K562 (cell line): Measurements from ENCODE around the gene GNB5. TPM values are rescaled to one million over a fixed set of nuclear protein-coding genes. Genes with fewer than 3 reads are reported as not detected.

Source experiments
- ATAC-seq: fragments of 200-7000 bp; cut with Tn5 transposase; 3 replicates; pipeline ENCODE4 v1.9.1; 2020; ENCODE audit warnings: moderate library complexity
- BruUV-seq: library from RNA; stranded (reverse); fragments of 400-500 nt; replicated peaks from 2 replicates; lab custom pipeline; 2021; lab: Mats Ljungman, UMichigan
- CTCF ChIA-PET: fragments of 300-600 bp; formaldehyde crosslinking; extraction: SDS; loops from one replicate; lab custom pipeline; 2021; ENCODE audit warnings: low intra/inter-chr PET ratio; lab: Yijun Ruan, JAX
- POLR2A ChIA-PET: fragments of 300-600, 350-650 bp; sonication (Branson Sonifier 250); formaldehyde crosslinking; extraction: SDS; loops from one replicate; lab custom pipeline; 2021; ENCODE audit warnings: antibody characterized with exemption, inconsistent platforms; lab: Yijun Ruan, JAX
- DNase-seq, 4 experiments: peaks; one replicate each; pipeline versions ENCODE4 v3.0.0 to v3.0.0-alpha.2; 2011 to 2018; ENCODE audit warnings: low spot score in 3 of 4, mixed read lengths in 3 of 4; ENCODE audit errors: extremely low read depth in 1 of 4
- FAIRE-seq: peaks from 2 replicates; lab custom pipeline; 2011; peaks lifted over from hg19 to GRCh38; lab: Jason Lieb, UNC
- H2AFZ ChIP-seq: 2 replicates; pipeline ENCODE4 v1.6.0; 2011; ENCODE audit warnings: low read depth, low read length, control low read depth, inconsistent platforms
- H3K27ac ChIP-seq: fragments of 200-600 bp; 3 replicates; pipeline ENCODE4 v1.8.0; 2011; ENCODE audit warnings: low read depth, mild to moderate bottlenecking, control low read depth, inconsistent platforms, low read length, moderate library complexity, mixed read lengths; ENCODE audit errors: extremely low read depth
- H3K27me3 ChIP-seq, 2 experiments: fragments of 300-600 bp in 1 of 2; 2 replicates in 1 of 2; 3 replicates in 1 of 2; pipeline versions ENCODE4 v1.6.0 to v1.8.0; 2011; ENCODE audit warnings: inconsistent platforms in 2 of 2, low read length in 2 of 2, mild to moderate bottlenecking in 1 of 2, mixed read lengths in 1 of 2, moderate library complexity in 1 of 2; ENCODE audit not compliant: control insufficient read depth in 2 of 2, insufficient read depth in 2 of 2
- H3K36me3 ChIP-seq: fragments of 300-600 bp; 3 replicates; pipeline ENCODE4 v1.8.0; 2011; ENCODE audit warnings: mild to moderate bottlenecking, low read length, inconsistent platforms; ENCODE audit not compliant: control insufficient read depth, insufficient read depth
- H3K4me1 ChIP-seq, 2 experiments: fragments of 200-600 bp in 1 of 2; replicated peaks in 1 of 2; 2 replicates in 1 of 2; 3 replicates in 1 of 2; pipeline versions ENCODE4 v1.5.1 to v1.8.0; 2011; ENCODE audit warnings: inconsistent platforms in 2 of 2, low read length in 2 of 2, mild to moderate bottlenecking in 1 of 2, mixed read lengths in 1 of 2, moderate library complexity in 1 of 2; ENCODE audit not compliant: control insufficient read depth in 2 of 2, insufficient read depth in 2 of 2
- H3K4me2 ChIP-seq: 2 replicates; pipeline ENCODE4 v1.6.1; 2011; ENCODE audit warnings: low read length, control low read depth, inconsistent platforms, mixed read lengths; ENCODE audit not compliant: insufficient read depth
- H3K4me3 ChIP-seq: fragments of 200-600 bp; sonication (generic), shearing (Covaris generic); 2 replicates; pipeline ENCODE4 v1.5.1; 2016; ENCODE audit warnings: control low read depth, inconsistent platforms
- H3K79me2 ChIP-seq: fragments of 200-600 bp; 3 replicates; pipeline ENCODE4 v1.8.0; 2011; ENCODE audit warnings: low read length, inconsistent platforms; ENCODE audit not compliant: control insufficient read depth, insufficient read depth
- H3K9ac ChIP-seq, 2 experiments: 2 replicates each; pipeline versions ENCODE4 v1.6.0 to v1.6.1; 2011; ENCODE audit warnings: low read depth in 2 of 2, low read length in 2 of 2, control low read depth in 1 of 2, inconsistent platforms in 1 of 2, mild to moderate bottlenecking in 1 of 2, mixed read lengths in 1 of 2; ENCODE audit not compliant: insufficient read depth in 1 of 2
- H3K9me1 ChIP-seq: one replicate; pipeline ENCODE4 v1.6.0; 2011; ENCODE audit warnings: inconsistent platforms, mild to moderate bottlenecking, low read length, moderate library complexity; ENCODE audit not compliant: control insufficient read depth, insufficient read depth
- H3K9me3 ChIP-seq: replicated peaks from 2 replicates; pipeline ENCODE4 v1.5.1; 2011; ENCODE audit warnings: low read depth, low read length, inconsistent platforms; ENCODE audit not compliant: control insufficient read depth, insufficient read depth
- H4K20me1 ChIP-seq: replicated peaks from 2 replicates; pipeline ENCODE4 v1.6.1; 2011; ENCODE audit warnings: low read length, inconsistent platforms, mixed read lengths; ENCODE audit not compliant: control insufficient read depth, insufficient read depth
- ETV1 ChIP-seq: fragments of 450-650 bp; conservative IDR thresholded peaks from 2 replicates; pipeline ENCODE4 v1.6.1; 2016; ENCODE audit warnings: missing genetic modification characterization, control low read depth, low read depth, missing compliant biosample characterization
- GABPA ChIP-seq: fragments of 200-800 bp; sonication (Bioruptor generic); conservative IDR thresholded peaks from 2 replicates; pipeline ENCODE4 v1.6.1; 2016; ENCODE audit warnings: low read depth, missing genetic modification characterization, missing compliant biosample characterization
- HDAC8 ChIP-seq: fragments of 450-650 bp; IDR thresholded peaks from 2 replicates; pipeline ENCODE4 v1.6.1; 2016; ENCODE audit warnings: mild to moderate bottlenecking, missing genetic modification characterization, moderate library complexity, missing compliant biosample characterization
- ZNF384 ChIP-seq: IDR thresholded peaks from 2 replicates; pipeline ENCODE4 v1.6.1; 2012; ENCODE audit warnings: low read depth, low read length, improper control_type of control experiment
- ZNF695 ChIP-seq: fragments of 450-650 bp; formaldehyde crosslinking; IDR thresholded peaks from 2 replicates; pipeline ENCODE4 v1.4.0; 2020; ENCODE audit warnings: mild to moderate bottlenecking, moderate library complexity
- WGBS: fragments of 100-300 bp; shearing (Covaris generic); methylation state at CpG from one replicate; pipeline ENCODE4 v1.1.6; 2016; ENCODE audit warnings: low coverage, mixed read lengths; ENCODE audit not compliant: insufficient coverage; ENCODE audit errors: missing lambda C conversion rate; 5-methylcytosine and 5-hydroxymethylcytosine counted together
- in situ Hi-C: fragments of 300-500 bp; cut with MboI; formaldehyde crosslinking; loops from 4 replicates; pipeline ENCODE4 v1.15.0; 2018; ENCODE audit warnings: inconsistent platforms, mixed read lengths
- intact Hi-C: fragments of 100-400 bp; cut with micrococcal nuclease; formaldehyde crosslinking; loops from 2 replicates; pipeline ENCODE4 v1.14.2; 2022
- polyA plus RNA-seq, 8 experiments: library from polyadenylated mRNA; depleted of rRNA in 4 of 8; stranded (reverse) in 5 of 8; unstranded in 3 of 8; fragments of >200 nt; fragmentation: Nextera tagmentation in 2 of 8; fragmentation: Illumina TruSeq in 1 of 8; extraction: Ambion mirVana in 2 of 8; extraction: Trizol in 1 of 8; gene quantifications; 2 replicates each; pipeline versions ENCODE4 v1.2.1 to v1.2.3, GENCODE V29; 2011 to 2014; ENCODE audit warnings: inconsistent platforms in 1 of 8, missing spikeins in 1 of 8
- total RNA-seq, 7 experiments: library from RNA; depleted of rRNA in 6 of 7; stranded (reverse); fragments of >200 nt in 6 of 7; fragmentation: Illumina TruSeq in 2 of 7; extraction: Trizol in 2 of 7; gene quantifications; 2 replicates each; pipeline versions ENCODE4 v1.2.1 to v1.2.3, GENCODE V29; 2011 to 2021; ENCODE audit warnings: low replicate concordance in 1 of 7
- TF ChIP-seq, protein P1 (sequence below), 3 experiments: IDR thresholded peaks in 2 of 3; conservative IDR thresholded peaks in 1 of 3; 2 replicates each; pipeline ENCODE4 v1.5.1; 2011 to 2012; ENCODE audit warnings: low read length in 3 of 3, mild to moderate bottlenecking in 3 of 3, control low read depth in 2 of 3, improper control_type of control experiment in 1 of 3, inconsistent platforms in 1 of 3, low read depth in 1 of 3, mixed read lengths in 1 of 3, moderate library complexity in 1 of 3; ENCODE audit not compliant: insufficient read depth in 2 of 3
- TF ChIP-seq, protein P2 (sequence below): sonication (generic); formaldehyde crosslinking; IDR thresholded peaks from 2 replicates; pipeline ENCODE4 v1.8.1; 2023; ENCODE audit warnings: missing genetic modification reagents, mild to moderate bottlenecking, borderline replicate concordance

GNB5 gene
- total and polyA plus RNA-seq, 9 of the 15 experiments (the other 6 are each of a cell fraction or from before 2014, with no cell fraction given), result 0.11 to 2.1 (median 0.77) TPM

DNA sequence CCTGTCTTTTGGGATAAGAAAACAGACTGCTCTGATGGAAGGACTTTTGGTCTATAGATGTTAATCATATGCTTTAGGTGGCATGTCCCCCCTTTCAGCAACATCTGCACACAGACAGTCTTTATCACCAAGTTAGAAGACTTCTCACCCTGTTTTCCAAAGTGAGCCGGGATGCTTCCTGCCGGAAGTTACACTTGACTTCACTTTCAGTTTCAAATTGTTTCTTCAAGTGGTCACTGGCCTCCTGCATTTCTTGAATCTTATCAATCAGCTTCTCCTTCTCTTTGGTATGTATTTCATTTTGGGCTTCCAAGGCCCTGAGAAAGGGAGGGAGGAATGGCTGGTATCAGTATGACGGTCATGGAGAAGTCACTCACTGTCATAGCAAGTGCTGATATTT lies 27.2 kb upstream of the GNB5 start:
- no peak overlapping the region for H3K4me2 ChIP-seq
- H3K27me3 ChIP-seq, result peaks cover 15 to 19% of the 10 kb centered on the region in 2 experiments
- no peaks in the 10 kb centered on the region for H3K79me2 ChIP-seq
- peaks cover 0 to 2% of the 10 kb centered on the region in 2 experiments; a peak in 1 of 5 replicates for H3K4me1 ChIP-seq
- POLR2A ChIA-PET, result no interaction called here
- H3K9me1 ChIP-seq, result no peaks in the 10 kb centered on the region
- DNase-seq (no peak), ATAC-seq (no peak), FAIRE-seq (no peak)
- H3K4me3 ChIP-seq, result no peak overlapping the region
- no peak overlapping the region for H3K27ac ChIP-seq
- 31% methylated on average over 3 of the region's 3 CpGs for WGBS
- H3K36me3 ChIP-seq, result no peaks in the 10 kb centered on the region
- TF ChIP-seq ZNF695 (no peak), ETV1 (tag) (peak; percentile 68), GABPA (tag) (peak; percentile 33; the same call in 1 of the 2 replicates)
- H2AFZ ChIP-seq, result no peak overlapping the region
- no peak overlapping the region for H3K9ac ChIP-seq
- in situ Hi-C loops, result no loop called here
- no peaks in the 10 kb centered on the region for H4K20me1 ChIP-seq
- CTCF ChIA-PET, result no interaction called here
- no peaks in the 10 kb centered on the region for H3K9me3 ChIP-seq
- no TSS peak for BruUV-seq
- intact Hi-C loops, result no loop called here

- H3K27ac ChIP-seq, result no peak overlapping the region
- peak overlapping the region; percentile 88 for H2AFZ ChIP-seq
- H3K4me3 ChIP-seq, result no peak overlapping the region
- ATAC-seq (peak; percentile 97), DNase-seq (peak in 3 of 4 experiments; percentile 9 to 66 (median 47)), FAIRE-seq (peak; percentile 67)
- no peak overlapping the region for H3K9ac ChIP-seq
- ChIA-PET CTCF (no interaction called here), POLR2A (interaction anchor here (0.6 to 1.0 kb wide), 2 partner anchors 11 to 831 kb away, joined by 3 to 4 read pairs; no protein-coding TSS in a partner anchor)
- H3K4me2 ChIP-seq, result peak overlapping the region; percentile 62
- H4K20me1 ChIP-seq, result no peaks in the 10 kb centered on the region
- peaks cover 0 to 2% of the 10 kb centered on the region in 2 experiments; a peak in 1 of 5 replicates for H3K4me1 ChIP-seq
- no peaks in the 10 kb centered on the region for H3K9me3 ChIP-seq
- 20% methylated on average over 10 of the region's 10 CpGs for WGBS
- no TSS peak for BruUV-seq
- H3K27me3 ChIP-seq, result peaks cover 13 to 17% of the 10 kb centered on the region in 2 experiments
- no peaks in the 10 kb centered on the region for H3K9me1 ChIP-seq
- intact Hi-C loops, result no loop called here
- H3K79me2 ChIP-seq, result no peaks in the 10 kb centered on the region
- in situ Hi-C loops, result no loop called here
- H3K36me3 ChIP-seq, result no peaks in the 10 kb centered on the region
- no peak for TF ChIP-seq ZNF384
- TF ChIP-seq, protein P1, sequence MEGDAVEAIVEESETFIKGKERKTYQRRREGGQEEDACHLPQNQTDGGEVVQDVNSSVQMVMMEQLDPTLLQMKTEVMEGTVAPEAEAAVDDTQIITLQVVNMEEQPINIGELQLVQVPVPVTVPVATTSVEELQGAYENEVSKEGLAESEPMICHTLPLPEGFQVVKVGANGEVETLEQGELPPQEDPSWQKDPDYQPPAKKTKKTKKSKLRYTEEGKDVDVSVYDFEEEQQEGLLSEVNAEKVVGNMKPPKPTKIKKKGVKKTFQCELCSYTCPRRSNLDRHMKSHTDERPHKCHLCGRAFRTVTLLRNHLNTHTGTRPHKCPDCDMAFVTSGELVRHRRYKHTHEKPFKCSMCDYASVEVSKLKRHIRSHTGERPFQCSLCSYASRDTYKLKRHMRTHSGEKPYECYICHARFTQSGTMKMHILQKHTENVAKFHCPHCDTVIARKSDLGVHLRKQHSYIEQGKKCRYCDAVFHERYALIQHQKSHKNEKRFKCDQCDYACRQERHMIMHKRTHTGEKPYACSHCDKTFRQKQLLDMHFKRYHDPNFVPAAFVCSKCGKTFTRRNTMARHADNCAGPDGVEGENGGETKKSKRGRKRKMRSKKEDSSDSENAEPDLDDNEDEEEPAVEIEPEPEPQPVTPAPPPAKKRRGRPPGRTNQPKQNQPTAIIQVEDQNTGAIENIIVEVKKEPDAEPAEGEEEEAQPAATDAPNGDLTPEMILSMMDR (IDR thresholded peaks at IDR 0.05 in 2 of 3, conservative IDR thresholded peaks at IDR 0.05 in 1 of 3; ENCODE audit: insufficient read depth in 2 of 3, low read depth in 1 of 3, low read length in 3 of 3), result peak; percentile 47 to 66 (median 52)
- 0 out of 2 replicates have a peak, but pooled peaks have one; percentile 33 for TF ChIP-seq HDAC8 (tag)
- TF ChIP-seq, protein P2, sequence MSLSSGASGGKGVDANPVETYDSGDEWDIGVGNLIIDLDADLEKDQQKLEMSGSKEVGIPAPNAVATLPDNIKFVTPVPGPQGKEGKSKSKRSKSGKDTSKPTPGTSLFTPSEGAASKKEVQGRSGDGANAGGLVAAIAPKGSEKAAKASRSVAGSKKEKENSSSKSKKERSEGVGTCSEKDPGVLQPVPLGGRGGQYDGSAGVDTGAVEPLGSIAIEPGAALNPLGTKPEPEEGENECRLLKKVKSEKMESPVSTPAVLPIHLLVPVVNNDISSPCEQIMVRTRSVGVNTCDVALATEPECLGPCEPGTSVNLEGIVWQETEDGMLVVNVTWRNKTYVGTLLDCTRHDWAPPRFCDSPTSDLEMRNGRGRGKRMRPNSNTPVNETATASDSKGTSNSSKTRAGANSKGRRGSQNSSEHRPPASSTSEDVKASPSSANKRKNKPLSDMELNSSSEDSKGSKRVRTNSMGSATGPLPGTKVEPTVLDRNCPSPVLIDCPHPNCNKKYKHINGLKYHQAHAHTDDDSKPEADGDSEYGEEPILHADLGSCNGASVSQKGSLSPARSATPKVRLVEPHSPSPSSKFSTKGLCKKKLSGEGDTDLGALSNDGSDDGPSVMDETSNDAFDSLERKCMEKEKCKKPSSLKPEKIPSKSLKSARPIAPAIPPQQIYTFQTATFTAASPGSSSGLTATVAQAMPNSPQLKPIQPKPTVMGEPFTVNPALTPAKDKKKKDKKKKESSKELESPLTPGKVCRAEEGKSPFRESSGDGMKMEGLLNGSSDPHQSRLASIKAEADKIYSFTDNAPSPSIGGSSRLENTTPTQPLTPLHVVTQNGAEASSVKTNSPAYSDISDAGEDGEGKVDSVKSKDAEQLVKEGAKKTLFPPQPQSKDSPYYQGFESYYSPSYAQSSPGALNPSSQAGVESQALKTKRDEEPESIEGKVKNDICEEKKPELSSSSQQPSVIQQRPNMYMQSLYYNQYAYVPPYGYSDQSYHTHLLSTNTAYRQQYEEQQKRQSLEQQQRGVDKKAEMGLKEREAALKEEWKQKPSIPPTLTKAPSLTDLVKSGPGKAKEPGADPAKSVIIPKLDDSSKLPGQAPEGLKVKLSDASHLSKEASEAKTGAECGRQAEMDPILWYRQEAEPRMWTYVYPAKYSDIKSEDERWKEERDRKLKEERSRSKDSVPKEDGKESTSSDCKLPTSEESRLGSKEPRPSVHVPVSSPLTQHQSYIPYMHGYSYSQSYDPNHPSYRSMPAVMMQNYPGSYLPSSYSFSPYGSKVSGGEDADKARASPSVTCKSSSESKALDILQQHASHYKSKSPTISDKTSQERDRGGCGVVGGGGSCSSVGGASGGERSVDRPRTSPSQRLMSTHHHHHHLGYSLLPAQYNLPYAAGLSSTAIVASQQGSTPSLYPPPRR (CRISPR knock-in tag), result no peak
These were observed 26.0 kb upstream of the GNB5 start for GRCh38 chr15:52217186-52217585.
